HG02763 (cell line): ENCODE data around the gene TMF1.

Experiments used
- ATAC-seq: cut with Tn5 transposase; IDR thresholded peaks from one replicate; pipeline ENCODE4 v1.9.1; 2021; ENCODE audit warnings: mild to moderate bottlenecking, moderate library complexity; ENCODE audit not compliant: unreplicated experiment

TMF1 gene

DNA sequence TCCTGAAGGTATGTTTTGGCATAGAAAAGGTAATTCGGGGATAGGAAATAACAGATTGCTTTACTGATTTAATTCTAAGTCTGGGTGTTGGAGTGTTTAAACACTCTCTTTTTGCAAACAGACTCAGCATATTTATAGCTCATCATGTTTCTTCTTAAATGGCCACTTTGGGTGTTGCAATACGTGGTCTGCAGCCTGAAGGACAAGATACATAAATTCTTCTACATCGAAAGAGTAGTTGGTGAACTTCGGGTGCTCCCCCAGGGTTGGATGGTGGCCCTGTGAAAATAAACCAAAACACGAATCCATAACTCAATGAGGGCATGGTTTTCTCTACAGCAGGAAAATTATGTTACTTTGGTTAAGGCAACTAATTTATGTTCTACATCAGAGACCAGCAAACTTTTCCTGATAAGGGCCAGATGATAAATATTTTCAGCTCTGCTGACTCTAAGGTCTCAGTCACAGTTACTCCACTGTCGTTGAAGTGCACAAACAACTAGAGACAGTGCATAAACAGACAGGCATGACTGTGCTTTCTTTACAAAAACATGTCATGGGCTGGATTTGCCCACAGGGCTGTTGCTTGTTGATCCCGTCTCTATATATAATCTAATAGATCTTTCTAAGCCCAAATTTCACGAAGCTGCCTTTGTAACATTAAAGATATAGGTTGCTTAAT is 74.5 kb downstream of the TMF1 start:
- no peak for ATAC-seq

- no peak for ATAC-seq
Measured at GRCh38 chr3:68974711-68975110, 77.4 kb downstream of the TMF1 start.

DNA sequence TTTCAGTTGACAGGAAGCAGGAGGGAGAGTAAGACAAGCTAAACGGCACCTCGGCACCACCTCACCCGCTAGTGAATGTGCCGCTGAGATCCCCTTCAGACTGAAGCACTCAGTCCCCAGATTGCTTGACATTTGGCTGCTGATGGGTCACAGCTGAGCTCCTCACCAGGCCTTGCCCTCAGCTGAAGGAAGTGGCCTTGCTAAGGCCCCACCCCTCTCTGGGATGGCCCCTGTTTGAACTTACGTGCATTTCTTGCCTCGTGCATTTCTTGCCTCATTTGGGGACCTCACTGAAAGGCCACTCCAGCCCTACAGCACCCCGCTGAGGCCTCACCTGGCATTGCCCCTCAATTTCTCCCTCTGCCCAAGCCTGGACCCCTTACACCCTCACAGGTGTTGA is 78.5 kb downstream of the TMF1 start:
- no peak for ATAC-seq

DNA sequence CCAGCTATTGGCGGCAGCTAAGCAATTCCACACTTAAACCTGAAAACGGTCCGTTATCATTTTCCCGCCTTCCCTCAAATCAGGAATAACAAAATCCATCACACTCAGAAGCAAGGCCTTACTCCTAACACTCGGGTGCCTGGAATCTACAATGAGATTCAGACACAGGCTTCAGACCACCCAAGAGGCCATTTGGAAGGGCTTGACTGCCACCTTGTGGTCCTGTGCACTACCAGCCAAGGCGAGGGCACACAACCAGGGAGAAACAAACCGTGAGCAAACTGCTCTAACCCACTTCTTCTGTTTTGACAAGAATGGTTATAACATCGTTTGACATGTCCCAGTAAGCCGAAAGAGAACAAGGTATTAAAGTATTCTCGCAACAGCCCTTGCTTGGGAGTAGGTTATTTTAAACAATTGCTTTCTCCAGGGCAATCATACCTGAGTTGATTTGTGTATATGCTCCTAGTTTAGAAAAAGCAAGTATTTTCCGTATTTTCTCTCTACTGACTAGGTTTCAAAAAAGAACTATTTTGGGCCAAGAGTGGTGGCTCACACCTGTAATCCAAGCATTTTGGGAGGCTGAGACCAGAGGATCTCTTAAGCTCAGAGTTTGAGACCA is 79.7 kb downstream of the TMF1 start:
- no peak for ATAC-seq
